ENCODE measurements around the gene MINK1. TPM values are rescaled to one million over a fixed set of nuclear protein-coding genes. Genes with fewer than 3 reads are reported as not detected.

MINK1 gene
- total and polyA plus RNA-seq, 2 of the 8 experiments (the other 6 are each of a cell fraction or from before 2014, with no cell fraction given): 26.9 to 77.7 TPM

DNA sequence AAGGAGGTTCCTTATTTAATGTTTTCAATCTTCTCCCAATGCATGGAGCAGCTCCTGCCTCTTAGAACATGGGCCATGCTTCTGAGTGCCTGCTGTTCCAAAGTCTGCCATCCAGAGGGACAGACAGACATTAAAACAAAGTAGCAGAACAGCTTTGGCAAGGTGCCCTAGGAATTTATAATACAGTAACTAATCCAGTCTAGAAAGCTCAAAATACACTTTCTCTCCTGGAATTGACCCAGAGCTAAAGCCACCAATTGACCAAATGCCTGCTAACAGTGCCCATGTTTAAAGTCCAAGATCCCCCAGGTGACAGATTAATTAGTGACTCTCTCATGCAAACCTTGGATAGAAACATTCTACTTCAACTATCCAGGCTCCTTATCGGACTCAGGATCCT is 80.9 kb downstream of the MINK1 start:
- Histone ChIP-seq H4K8ac (ENCODE audit: extremely low read depth, insufficient read depth, low read length) (no peak overlapping the region), H2BK15ac (ENCODE audit: low read length) (no peak overlapping the region), H2AK5ac (ENCODE audit: low read depth, low read length) (no peak overlapping the region), H3K27me3 (replicated peaks in 1 of 4; ENCODE audit: control insufficient read depth in 3 of 4, extremely low read depth in 1 of 4, insufficient read depth in 3 of 4, low read length in 3 of 4) (no peaks in the 10 kb centered on the region), H3K4ac (replicated peaks; ENCODE audit: insufficient read length, low read depth, low read length) (no peak overlapping the region), H3K79me2 (ENCODE audit: control insufficient read depth in 1 of 2, insufficient read depth in 2 of 2, low read length in 2 of 2) (no peaks in the 10 kb centered on the region), H2BK12ac (ENCODE audit: low read depth, low read length) (no peak overlapping the region), H2BK120ac (replicated peaks; ENCODE audit: low read depth, low read length) (no peak overlapping the region), H2BK20ac (ENCODE audit: low read length) (no peak overlapping the region), H2AFZ (ENCODE audit: low read length) (no peak overlapping the region), H3K36me3 (ENCODE audit: control insufficient read depth in 2 of 4, insufficient read depth in 4 of 4, low read length in 3 of 4) (no peaks in the 10 kb centered on the region), H3K23me2 (ENCODE audit: low read depth, low read length) (no peaks in the 10 kb centered on the region), H3K23ac (ENCODE audit: insufficient read length) (no peak overlapping the region), H3K9me3 (ENCODE audit: insufficient read depth in 2 of 2, low read depth in 1 of 2, low read length in 1 of 2) (no peaks in the 10 kb centered on the region), H4K91ac (replicated peaks; ENCODE audit: insufficient read length, low read length) (no peak overlapping the region), H3K4me2 (ENCODE audit: insufficient read depth in 1 of 2, low read depth in 2 of 2, low read length in 2 of 2) (no peak overlapping the region), H3K14ac (ENCODE audit: insufficient read length) (no peak overlapping the region), H3K27ac (ENCODE audit: low read depth, low read length) (no peak overlapping the region), H3K4me1 (replicated peaks in 1 of 4; ENCODE audit: control insufficient read depth in 3 of 4, insufficient read depth in 4 of 4, low read length in 3 of 4) (peaks cover 0 to under 1% (median 0%) of the 10 kb centered on the region in 4 experiments; a peak in 3 of 7 replicates), H3K4me3 (ENCODE audit: extremely low read depth in 1 of 4, insufficient read depth in 2 of 4, low read depth in 3 of 4, low read length in 4 of 4) (no peak overlapping the region), H4K5ac (ENCODE audit: insufficient read length, low read depth, low read length) (no peak overlapping the region), H2BK5ac (ENCODE audit: low read depth, low read length) (no peak overlapping the region), H4K20me1 (replicated peaks in 1 of 2; ENCODE audit: control insufficient read depth in 1 of 2, insufficient read depth in 2 of 2, low read length in 2 of 2) (no peaks in the 10 kb centered on the region), H3K56ac (replicated peaks; ENCODE audit: insufficient read length, low read depth, low read length) (no peak overlapping the region), H3K18ac (ENCODE audit: extremely low read depth, low read length) (no peak overlapping the region), H3K9ac (replicated peaks in 1 of 4; ENCODE audit: extremely low read depth in 1 of 4, low read depth in 3 of 4, low read length in 3 of 4) (no peak overlapping the region), H3K79me1 (ENCODE audit: low read depth, low read length) (no peaks in the 10 kb centered on the region)
- no peak for DNase-seq (ENCODE audit: low read depth in 1 of 2, low spot score in 2 of 2)
- ChIA-PET POLR2A (ENCODE audit: partially characterized antibody) (interaction anchor here (1.0 to 5.1 kb wide), 4 partner anchors 9 to 26 kb away, joined by 3 to 55 read pairs (median 10); partner anchors contain the start of genes RNF167 and SLC25A11), CTCF (ENCODE audit: partially characterized antibody) (interaction anchor here (2.2 kb wide), 1 partner anchor 10 kb away, joined by 6 read pairs; no protein-coding TSS in a partner anchor)
- WGBS, 2 experiments (ENCODE audit: extremely low coverage in 1 of 2, insufficient coverage in 1 of 2, insufficient read length in 1 of 2, insufficient replicate concordance in 2 of 2, low coverage in 1 of 2, low lambda C conversion rate in 2 of 2, missing lambda C conversion rate in 1 of 2): 88% methylated on average over 1 of the region's 1 CpG; no CpG with 5 or more reads in 1 of the 2 experiments
- FAIRE-seq: no peak
- no peak for TF ChIP-seq TAF1 (IDR thresholded peaks at IDR 0.05; ENCODE audit: low read depth, low read length)
- no peak for TF ChIP-seq SP2 (IDR thresholded peaks at IDR 0.05; ENCODE audit: low read length)
- TF ChIP-seq HDAC6 (IDR thresholded peaks at IDR 0.05; ENCODE audit: low read depth, low read length): no peak
- TF ChIP-seq PHF8 (conservative IDR thresholded peaks at IDR 0.05; ENCODE audit: low read depth, low read length): no peak
- TF ChIP-seq, protein P1, sequence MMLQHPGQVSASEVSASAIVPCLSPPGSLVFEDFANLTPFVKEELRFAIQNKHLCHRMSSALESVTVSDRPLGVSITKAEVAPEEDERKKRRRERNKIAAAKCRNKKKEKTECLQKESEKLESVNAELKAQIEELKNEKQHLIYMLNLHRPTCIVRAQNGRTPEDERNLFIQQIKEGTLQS (IDR thresholded peaks at IDR 0.05; ENCODE audit: insufficient read depth, low read depth, low read length): no peak
- TF ChIP-seq SIN3A (conservative IDR thresholded peaks at IDR 0.05 in 1 of 2, IDR thresholded peaks at IDR 0.05 in 1 of 2; ENCODE audit: low read depth in 1 of 2, low read length in 2 of 2): no peak
- TF ChIP-seq KDM4A (IDR thresholded peaks at IDR 0.05; ENCODE audit: low read depth, low read length, severe bottlenecking): no peak
- no peak for TF ChIP-seq BCL11A (IDR thresholded peaks at IDR 0.05; ENCODE audit: low read depth in 2 of 2, low read length in 2 of 2)
- no peak for TF ChIP-seq CHD1 (IDR thresholded peaks at IDR 0.05; ENCODE audit: low read depth, low read length)
- TF ChIP-seq CHD2 (IDR thresholded peaks at IDR 0.05; ENCODE audit: low read length): no peak
- TF ChIP-seq RAD21 (IDR thresholded peaks at IDR 0.05 in 1 of 2, conservative IDR thresholded peaks at IDR 0.05 in 1 of 2; ENCODE audit: low read depth in 2 of 2, low read length in 2 of 2): no peak
- no peak for TF ChIP-seq EZH2 (IDR thresholded peaks at IDR 0.05; ENCODE audit: low read depth, low read length, severe bottlenecking)
- TF ChIP-seq SRF (IDR thresholded peaks at IDR 0.05; ENCODE audit: low read depth, low read length): no peak
- no peak for TF ChIP-seq CREB1 (IDR thresholded peaks at IDR 0.05)
